Activated CD8-positive, alpha-beta T cell treated with anti-CD3 and anti-CD28 coated beads, Interleukin-2, amount 10 ng/mL, durations not matched to agents 7 days and 5 days (primary cell): ENCODE measurements around the gene FBLN1. TPM values are rescaled to one million over a fixed set of nuclear protein-coding genes. Genes with fewer than 3 reads are reported as not detected.
"Not testable (repeated sequence)": the region's sequence is repeated elsewhere in the genome, so short reads cannot be mapped to it uniquely, and the experiment has no call there.

ENCODE experiments used
- ATAC-seq: fragments of 150-1000 bp; cut with Tn5 transposase; one replicate; pipeline ENCODE4 v1.10.0; 2021; ENCODE audit warnings: moderate library complexity
- CTCF ChIA-PET: fragments of 350-600 bp; sonication (Branson Sonifier 250); formaldehyde crosslinking; loops from one replicate; lab custom pipeline; 2021; ENCODE audit warnings: antibody characterized with exemption; lab: Charles Lee
- POLR2A ChIA-PET: fragments of 350-600 bp; sonication (Branson Sonifier 250); formaldehyde crosslinking; loops from one replicate; lab custom pipeline; 2021; ENCODE audit warnings: antibody characterized with exemption; lab: Charles Lee
- DNase-seq: peaks from one replicate; pipeline ENCODE4 v3.0.0-alpha.2; 2020
- H3K27ac Mint-ChIP-seq: one replicate; pipeline ENCODE4 v1.8.0; 2021; ENCODE audit warnings: mild to moderate bottlenecking, mixed read lengths
- H3K27me3 Mint-ChIP-seq: one replicate; pipeline ENCODE4 v1.8.0; 2021; ENCODE audit warnings: low read depth, mixed read lengths
- H3K36me3 Mint-ChIP-seq: one replicate; pipeline ENCODE4 v1.8.0; 2021; ENCODE audit warnings: low read depth, mixed read lengths
- H3K4me1 Mint-ChIP-seq: one replicate; pipeline ENCODE4 v1.8.0; 2021; ENCODE audit warnings: low read depth, mixed read lengths
- H3K4me3 Mint-ChIP-seq: one replicate; pipeline ENCODE4 v1.8.0; 2021; ENCODE audit warnings: mild to moderate bottlenecking, mixed read lengths
- H3K9me3 Mint-ChIP-seq: one replicate; pipeline ENCODE4 v1.8.0; 2022; ENCODE audit warnings: mixed read lengths; ENCODE audit not compliant: insufficient read depth
- total RNA-seq, 2 experiments: library from RNA; stranded (reverse); gene quantifications; one replicate each; pipeline ENCODE4 v1.2.3, GENCODE V29; 2021

FBLN1 gene
- total RNA-seq, 2 experiments from 2014 or later, result not detected

DNA sequence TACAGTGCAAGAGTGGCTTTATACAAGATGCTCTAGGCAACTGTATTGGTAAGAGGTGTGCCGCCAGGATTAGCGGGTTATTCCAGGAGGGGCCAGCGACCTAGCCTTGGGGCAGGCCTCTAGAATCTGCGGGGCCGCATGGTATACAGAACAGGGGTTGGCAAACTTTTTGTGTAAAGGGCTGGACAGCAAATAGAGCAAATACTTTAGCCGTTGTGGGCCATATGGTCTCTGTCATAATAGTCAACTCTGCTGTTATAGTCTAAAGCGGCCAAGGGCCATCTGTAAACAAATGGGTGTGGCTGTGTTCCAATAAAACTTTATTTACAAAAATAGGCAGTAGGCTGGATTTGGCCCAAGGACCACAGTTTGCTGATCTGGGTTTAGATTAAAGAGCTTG, 32.6 kb downstream of the FBLN1 start:
- Mint-ChIP-seq H3K4me1 (no peaks in the 10 kb centered on the region), H3K36me3 (no peaks in the 10 kb centered on the region), H3K27me3 (no peaks in the 10 kb centered on the region), H3K27ac (no peak overlapping the region), H3K9me3 (no peaks in the 10 kb centered on the region), H3K4me3 (no peak overlapping the region)
- ChIA-PET POLR2A (no interaction called here), CTCF (interaction anchor here (1.0 kb wide), 1 partner anchor 19 kb away, joined by 4 read pairs; no protein-coding TSS in a partner anchor)
- ATAC-seq (no peak), DNase-seq (no peak)

DNA sequence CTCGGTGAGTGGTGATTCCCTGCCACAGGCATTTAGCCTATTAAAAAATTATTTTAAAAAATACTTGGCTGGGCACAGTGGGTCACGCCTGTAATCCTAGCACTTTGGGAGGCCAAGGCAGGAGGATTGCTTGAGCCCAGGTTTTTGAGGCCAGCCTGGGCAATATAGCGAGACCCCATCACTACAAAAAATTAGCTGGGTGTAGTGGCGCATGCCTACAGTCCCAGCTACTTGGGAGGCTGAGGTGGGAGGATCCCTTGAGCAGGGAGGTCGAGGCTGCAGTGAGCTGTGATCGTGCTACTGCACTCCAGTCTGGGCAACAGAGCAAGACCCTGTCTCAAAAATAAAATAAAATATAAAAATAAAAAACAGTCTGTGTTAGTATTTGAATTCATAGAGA, 33.2 kb downstream of the FBLN1 start:
- H3K27ac Mint-ChIP-seq, ATAC-seq, H3K9me3 Mint-ChIP-seq, DNase-seq, H3K4me1 Mint-ChIP-seq, H3K4me3 Mint-ChIP-seq, POLR2A ChIA-PET, H3K27me3 Mint-ChIP-seq, H3K36me3 Mint-ChIP-seq: not testable (repeated sequence)
- CTCF ChIA-PET, result interaction anchor here (1.0 kb wide), 1 partner anchor 18 kb away, joined by 4 read pairs; no protein-coding TSS in a partner anchor

DNA sequence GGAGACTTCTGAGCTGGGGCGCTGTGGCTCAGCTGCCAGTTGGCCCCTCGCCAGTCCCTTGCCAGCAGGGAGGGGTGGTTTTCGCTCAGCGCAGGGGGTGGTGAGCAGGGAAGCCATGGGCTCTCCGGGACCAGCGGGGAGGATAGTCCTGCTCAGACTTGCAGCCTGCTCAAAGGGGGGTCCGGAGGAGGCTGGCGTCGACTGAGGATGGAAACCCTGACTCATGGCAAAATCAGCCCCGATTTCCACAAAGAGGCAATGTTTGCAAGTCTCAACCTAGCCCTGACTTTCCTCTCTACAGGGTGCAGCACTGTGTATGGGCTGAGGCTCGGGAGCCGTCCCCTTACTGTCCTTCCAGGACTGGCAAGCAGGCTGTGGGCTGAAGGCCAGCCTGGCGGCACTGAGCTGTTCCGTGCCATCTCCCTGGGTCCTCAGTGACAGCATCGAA, 35.1 kb downstream of the FBLN1 start:
- Mint-ChIP-seq H3K9me3 (no peaks in the 10 kb centered on the region), H3K4me3 (no peak overlapping the region), H3K27ac (no peak overlapping the region), H3K27me3 (no peaks in the 10 kb centered on the region), H3K4me1 (no peaks in the 10 kb centered on the region), H3K36me3 (no peaks in the 10 kb centered on the region)
- DNase-seq (no peak), ATAC-seq (no peak)
- CTCF ChIA-PET, result no interaction called here
- POLR2A ChIA-PET, result no interaction called here

DNA sequence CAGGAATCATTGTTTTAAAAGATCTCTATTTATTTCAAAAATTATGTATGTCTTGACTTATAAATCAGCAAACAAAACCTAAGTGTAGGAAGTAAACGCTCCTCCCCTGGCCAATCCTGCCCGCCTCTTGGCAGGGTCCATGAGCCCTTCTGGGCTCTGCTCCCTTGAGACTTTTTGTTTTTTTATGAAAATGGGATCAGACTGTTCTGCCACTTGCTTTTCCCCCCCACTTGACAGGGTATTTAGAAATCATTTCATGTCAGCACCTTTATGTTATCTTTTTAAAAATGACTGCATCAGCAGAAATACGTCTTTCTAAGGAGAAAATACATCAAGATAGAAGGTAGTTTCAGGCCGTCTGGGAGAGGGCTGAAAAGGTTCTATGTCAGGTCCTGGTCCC, 35.6 kb downstream of the FBLN1 start:
- H3K4me1 Mint-ChIP-seq, result no peaks in the 10 kb centered on the region
- H3K27me3 Mint-ChIP-seq, result no peaks in the 10 kb centered on the region
- CTCF ChIA-PET, result no interaction called here
- POLR2A ChIA-PET, result no interaction called here
- ATAC-seq (no peak), DNase-seq (no peak)
- no peaks in the 10 kb centered on the region for H3K36me3 Mint-ChIP-seq
- H3K4me3 Mint-ChIP-seq, result no peak overlapping the region
- no peaks in the 10 kb centered on the region for H3K9me3 Mint-ChIP-seq
- H3K27ac Mint-ChIP-seq, result no peak overlapping the region

DNA sequence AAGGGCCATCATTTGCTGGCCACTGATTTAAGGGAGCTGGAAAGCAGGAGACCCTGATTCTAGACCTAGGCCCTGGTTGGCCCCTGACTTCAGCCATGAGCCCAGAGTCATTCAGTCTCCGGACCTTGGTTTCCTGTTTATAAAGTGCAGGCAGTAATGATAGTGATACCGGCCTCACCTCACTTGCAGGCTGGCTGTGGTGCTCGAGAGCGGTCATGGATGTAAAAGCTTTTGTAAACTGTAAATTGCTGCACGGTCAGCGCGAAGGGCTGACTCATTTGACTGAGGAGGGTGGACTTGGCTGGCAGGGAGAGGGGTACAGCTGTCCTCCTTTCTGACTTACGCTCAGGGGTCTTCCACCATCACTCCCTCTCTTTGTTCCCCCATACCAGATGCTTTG, 37.4 kb downstream of the FBLN1 start:
- no peak for DNase-seq
- POLR2A ChIA-PET, result no interaction called here
- Mint-ChIP-seq H3K27me3 (no peaks in the 10 kb centered on the region), H3K4me3 (no peak overlapping the region), H3K27ac (no peak overlapping the region), H3K4me1 (no peaks in the 10 kb centered on the region), H3K36me3 (no peaks in the 10 kb centered on the region), H3K9me3 (no peaks in the 10 kb centered on the region)
- no peak for ATAC-seq
- CTCF ChIA-PET, result no interaction called here

DNA sequence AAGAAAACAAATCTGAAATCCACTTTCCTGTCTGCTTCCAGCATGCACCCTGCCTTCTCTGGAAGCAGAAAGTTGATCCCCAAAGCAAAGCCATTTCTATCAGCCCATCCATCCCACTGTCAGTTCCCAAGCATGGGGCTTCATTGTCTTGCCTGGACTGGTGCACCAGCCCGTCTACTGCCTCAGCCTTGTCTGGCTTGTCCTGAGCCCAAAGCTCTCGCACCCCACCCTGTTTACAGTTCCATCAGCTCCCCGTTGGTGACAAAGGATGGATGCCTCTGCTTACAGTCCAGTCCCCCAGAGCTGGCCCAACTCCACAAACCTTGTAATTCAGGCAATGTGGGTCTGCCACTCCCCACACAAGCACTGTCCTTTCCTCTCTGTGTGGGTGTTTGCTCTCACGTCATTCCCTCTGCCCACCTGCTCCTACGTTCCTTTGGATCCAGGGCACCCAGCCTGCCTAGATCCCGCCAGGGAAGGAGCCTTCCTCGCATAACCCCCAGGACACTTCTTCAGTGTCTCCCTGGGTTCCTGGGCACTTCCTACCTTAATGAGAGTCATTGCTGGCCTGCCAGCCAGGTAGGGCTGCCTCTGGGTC, 38.8 kb downstream of the FBLN1 start:
- no peak overlapping the region for H3K4me3 Mint-ChIP-seq
- no peaks in the 10 kb centered on the region for H3K36me3 Mint-ChIP-seq
- POLR2A ChIA-PET, result no interaction called here
- no peaks in the 10 kb centered on the region for H3K9me3 Mint-ChIP-seq
- H3K27ac Mint-ChIP-seq, result no peak overlapping the region
- DNase-seq (no peak), ATAC-seq (no peak)
- H3K27me3 Mint-ChIP-seq, result no peaks in the 10 kb centered on the region
- H3K4me1 Mint-ChIP-seq, result no peaks in the 10 kb centered on the region
- CTCF ChIA-PET, result no interaction called here

DNA sequence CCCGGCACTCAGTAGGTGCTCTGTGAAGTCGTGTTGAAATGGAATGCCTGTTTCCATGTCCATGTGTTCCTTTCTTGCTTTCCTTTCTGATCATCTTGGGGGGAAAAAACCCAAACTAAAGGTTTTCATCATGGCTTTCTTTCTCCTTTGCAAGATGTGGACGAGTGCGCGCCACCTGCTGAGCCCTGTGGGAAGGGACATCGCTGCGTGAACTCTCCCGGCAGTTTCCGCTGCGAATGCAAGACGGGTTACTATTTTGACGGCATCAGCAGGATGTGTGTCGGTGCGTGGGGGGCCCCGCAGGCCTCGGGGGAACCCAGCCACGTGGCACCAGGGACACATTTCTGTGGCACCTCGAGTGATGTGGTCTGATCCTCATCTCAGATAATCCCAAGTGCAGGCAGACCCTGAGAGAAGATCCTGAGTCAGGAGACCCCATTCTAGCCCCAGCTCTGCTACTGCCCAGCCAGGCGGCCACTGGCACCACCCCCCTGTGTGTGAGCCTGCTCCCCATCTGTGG, 39.4 kb downstream of the FBLN1 start:
- ATAC-seq (no peak), DNase-seq (no peak)
- Mint-ChIP-seq H3K4me1 (no peaks in the 10 kb centered on the region), H3K4me3 (no peak overlapping the region), H3K36me3 (no peaks in the 10 kb centered on the region), H3K27ac (no peak overlapping the region), H3K9me3 (no peaks in the 10 kb centered on the region), H3K27me3 (no peaks in the 10 kb centered on the region)
- POLR2A ChIA-PET, result no interaction called here
- CTCF ChIA-PET, result no interaction called here

DNA sequence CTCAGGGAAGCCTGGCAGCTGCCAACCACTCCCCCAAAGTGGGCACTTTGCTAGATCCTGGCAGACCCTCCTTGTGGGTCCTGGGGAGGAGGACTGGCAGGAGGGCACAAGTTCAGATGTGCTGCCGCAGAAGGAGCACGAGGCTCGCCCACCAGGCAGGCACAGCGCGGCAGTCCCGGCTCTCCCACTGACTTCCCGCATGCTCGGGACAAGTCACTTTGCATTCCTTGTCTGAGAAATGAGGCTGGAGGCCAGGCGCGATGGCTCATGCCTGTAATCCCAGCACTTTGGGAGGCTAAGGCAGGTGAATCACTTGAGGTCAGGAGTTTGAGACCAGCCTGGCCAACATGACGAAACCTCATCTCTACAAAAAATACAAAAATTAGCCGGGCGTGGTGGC, 40.1 kb downstream of the FBLN1 start:
- POLR2A ChIA-PET, H3K27ac Mint-ChIP-seq, H3K27me3 Mint-ChIP-seq, DNase-seq, H3K9me3 Mint-ChIP-seq, H3K4me3 Mint-ChIP-seq, ATAC-seq, H3K36me3 Mint-ChIP-seq, CTCF ChIA-PET, H3K4me1 Mint-ChIP-seq: not testable (repeated sequence)

DNA sequence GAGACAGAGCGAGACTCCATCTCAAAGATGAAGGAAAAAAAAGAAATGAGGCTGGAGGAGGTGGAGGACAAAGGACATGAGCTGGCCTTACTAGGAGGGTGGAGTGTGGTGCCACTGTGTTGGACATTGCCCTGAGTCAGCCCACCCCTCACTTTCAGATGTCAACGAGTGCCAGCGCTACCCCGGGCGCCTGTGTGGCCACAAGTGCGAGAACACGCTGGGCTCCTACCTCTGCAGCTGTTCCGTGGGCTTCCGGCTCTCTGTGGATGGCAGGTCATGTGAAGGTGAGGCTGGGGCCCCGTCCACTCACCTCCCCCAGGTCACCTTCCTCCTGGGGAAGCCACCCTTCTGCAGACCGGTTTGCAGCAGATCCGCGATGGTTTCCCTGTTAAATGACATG, 40.6 kb downstream of the FBLN1 start:
- CTCF ChIA-PET, result no interaction called here

DNA sequence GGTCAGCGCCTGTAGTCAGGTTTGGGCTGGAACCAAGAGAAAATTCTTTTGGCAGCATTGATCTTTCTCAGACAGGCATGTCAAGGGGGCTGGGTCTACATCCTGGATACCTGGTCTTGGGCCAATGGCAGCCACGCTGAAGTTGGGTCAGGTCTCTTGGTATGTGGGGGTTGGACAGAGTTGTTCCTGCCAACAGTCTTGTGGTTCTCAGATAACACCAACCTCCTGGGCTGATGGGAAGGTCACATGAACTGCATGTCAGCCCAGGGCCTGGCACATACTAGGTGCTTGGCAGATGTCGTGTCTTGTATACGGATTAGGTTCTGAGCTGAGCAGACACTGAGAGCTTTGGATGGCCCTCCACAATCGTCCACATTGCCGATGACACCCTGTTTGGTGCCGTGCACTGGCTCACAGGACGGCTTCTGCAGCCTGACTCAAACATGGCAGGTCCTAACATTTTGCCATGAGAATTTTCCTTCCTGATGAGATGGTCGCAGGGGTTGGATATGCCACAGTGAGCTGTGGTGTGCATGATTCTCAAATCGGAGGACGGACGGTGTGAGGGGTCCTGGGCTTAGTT, 42.0 kb downstream of the FBLN1 start:
- no peaks in the 10 kb centered on the region for H3K9me3 Mint-ChIP-seq
- no peaks in the 10 kb centered on the region for H3K36me3 Mint-ChIP-seq
- no peak for DNase-seq
- ChIA-PET POLR2A (no interaction called here), CTCF (no interaction called here)
- no peaks in the 10 kb centered on the region for H3K27me3 Mint-ChIP-seq
- H3K27ac Mint-ChIP-seq, result no peak overlapping the region
- no peak for ATAC-seq
- H3K4me3 Mint-ChIP-seq, result no peak overlapping the region
- H3K4me1 Mint-ChIP-seq, result no peaks in the 10 kb centered on the region

More for the DNA sequence above, 40.6 kb downstream of the FBLN1 start:
- Mint-ChIP-seq H3K36me3 (no peaks in the 10 kb centered on the region), H3K27me3 (no peaks in the 10 kb centered on the region), H3K27ac (no peak overlapping the region), H3K9me3 (no peaks in the 10 kb centered on the region), H3K4me1 (no peaks in the 10 kb centered on the region), H3K4me3 (no peak overlapping the region)
- POLR2A ChIA-PET, result no interaction called here
- DNase-seq (no peak), ATAC-seq (no peak)

DNA sequence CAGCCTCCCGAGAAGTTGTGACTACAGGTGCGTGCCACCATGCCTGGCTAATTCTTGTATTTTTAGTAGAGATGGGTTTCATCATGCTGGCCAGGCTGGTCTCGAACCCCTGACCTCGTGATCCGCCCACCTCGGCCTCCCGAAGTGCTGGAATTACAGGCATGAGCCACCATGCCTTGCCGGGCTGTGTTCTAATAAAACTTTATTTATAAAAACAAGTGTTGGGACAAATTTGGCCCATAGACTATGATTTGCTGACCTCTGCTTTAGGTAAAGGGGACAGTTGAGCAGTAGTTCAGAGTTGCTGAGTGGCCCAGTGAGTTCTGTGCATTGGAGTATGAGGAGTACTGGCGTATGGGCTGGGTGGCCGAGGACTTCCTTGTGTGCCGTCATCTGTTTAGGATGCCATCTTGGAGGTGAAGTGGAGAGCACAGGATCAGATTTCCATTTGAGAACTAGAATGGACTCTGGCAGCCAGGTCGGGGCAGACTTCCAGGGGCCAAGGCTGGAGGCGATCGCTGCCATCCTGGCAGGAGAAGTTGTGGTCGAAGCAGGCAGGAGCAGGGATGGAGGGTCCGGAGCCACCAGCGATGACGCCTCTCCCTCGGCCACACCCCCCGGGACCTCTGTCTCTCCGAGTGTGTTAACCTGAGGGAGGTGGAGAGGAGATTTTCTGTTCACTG, 43.8 kb downstream of the FBLN1 start:
- POLR2A ChIA-PET, result no interaction called here
- H3K4me1 Mint-ChIP-seq, result no peaks in the 10 kb centered on the region
- no peak overlapping the region for H3K27ac Mint-ChIP-seq

DNA sequence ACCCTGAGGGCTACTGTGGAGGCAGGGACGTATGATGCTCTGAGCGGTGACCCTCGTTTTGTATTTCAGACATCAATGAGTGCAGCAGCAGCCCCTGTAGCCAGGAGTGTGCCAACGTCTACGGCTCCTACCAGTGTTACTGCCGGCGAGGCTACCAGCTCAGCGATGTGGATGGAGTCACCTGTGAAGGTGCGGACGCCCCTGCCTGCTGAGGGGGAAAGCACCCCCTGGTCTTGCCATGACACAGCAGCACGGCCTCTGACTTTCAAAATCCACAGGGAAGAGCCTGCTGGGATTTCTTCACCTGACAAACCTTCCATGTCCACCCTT, 44.3 kb downstream of the FBLN1 start:
- H3K27me3 Mint-ChIP-seq, result no peaks in the 10 kb centered on the region
- H3K4me1 Mint-ChIP-seq, result no peaks in the 10 kb centered on the region
- H3K4me3 Mint-ChIP-seq, result no peak overlapping the region
- H3K27ac Mint-ChIP-seq, result no peak overlapping the region
- POLR2A ChIA-PET, result no interaction called here
- DNase-seq (no peak), ATAC-seq (no peak)
- no peaks in the 10 kb centered on the region for H3K36me3 Mint-ChIP-seq
- H3K9me3 Mint-ChIP-seq, result no peaks in the 10 kb centered on the region
- CTCF ChIA-PET, result no interaction called here

More for the DNA sequence above, 43.8 kb downstream of the FBLN1 start:
- no peaks in the 10 kb centered on the region for H3K9me3 Mint-ChIP-seq
- ATAC-seq (no peak), DNase-seq (no peak)
- H3K27me3 Mint-ChIP-seq, result no peaks in the 10 kb centered on the region
- H3K4me3 Mint-ChIP-seq, result no peak overlapping the region
- CTCF ChIA-PET, result no interaction called here
- no peaks in the 10 kb centered on the region for H3K36me3 Mint-ChIP-seq
